ENCODE data around the gene MAP4K5. TPM values are rescaled to one million over a fixed set of nuclear protein-coding genes. Genes with fewer than 3 reads are reported as not detected.
A peak's percentile ranks its signal among the peaks of the same experiment; 100 is the strongest.

MAP4K5 gene
- total RNA-seq, 1 experiment from 2014 or later: 42.8 TPM

DNA sequence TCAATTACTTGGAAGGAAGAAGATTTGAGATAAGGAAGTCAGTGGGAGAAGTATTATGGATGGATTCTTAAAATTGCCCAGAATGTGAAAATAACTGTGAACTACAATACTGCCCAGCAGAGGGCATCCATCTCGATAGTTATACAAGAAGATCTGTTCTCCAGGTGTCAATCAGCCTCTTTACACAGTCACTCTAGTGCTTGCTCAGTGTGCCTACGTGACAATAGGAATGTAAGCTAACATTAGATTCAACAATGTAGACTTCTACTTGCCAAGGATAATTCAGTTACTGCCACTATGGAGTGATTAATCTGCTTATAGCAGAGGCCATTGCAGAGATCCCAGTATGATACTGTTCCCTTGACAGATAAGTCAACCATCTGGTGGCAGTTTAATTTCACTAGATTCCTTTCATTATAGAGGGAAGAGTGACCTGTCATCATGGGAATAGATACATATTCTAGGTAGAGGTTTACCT lies 10.6 kb upstream of the MAP4K5 start:
- DNase-seq (ENCODE audit: low spot score) (no peak), ATAC-seq (peak; percentile 69)
- TF ChIP-seq CTCF (IDR thresholded peaks at IDR 0.05) (peak; percentile 25; the same call in 1 of the 2 replicates), NFYB (CRISPR knock-in tag; conservative IDR thresholded peaks at IDR 0.05; ENCODE audit: low read depth) (no peak)
- H3K27me3 Mint-ChIP-seq (ENCODE audit: low read depth): no peaks in the 10 kb centered on the region
- ChIA-PET CTCF (interaction anchor here (0.9 kb wide), 1 partner anchor 231 kb away, joined by 6 read pairs; no protein-coding TSS in a partner anchor), POLR2A (no interaction called here)
- H3K4me3 Mint-ChIP-seq: no peak overlapping the region
- H3K36me3 Mint-ChIP-seq: peaks cover 5% of the 10 kb centered on the region
- H3K4me1 Mint-ChIP-seq: peaks cover 4% of the 10 kb centered on the region; the same call in 1 of the 2 replicates
- H3K27ac Mint-ChIP-seq: no peak overlapping the region
- peaks cover 5% of the 10 kb centered on the region for H3K9me3 Mint-ChIP-seq

DNA sequence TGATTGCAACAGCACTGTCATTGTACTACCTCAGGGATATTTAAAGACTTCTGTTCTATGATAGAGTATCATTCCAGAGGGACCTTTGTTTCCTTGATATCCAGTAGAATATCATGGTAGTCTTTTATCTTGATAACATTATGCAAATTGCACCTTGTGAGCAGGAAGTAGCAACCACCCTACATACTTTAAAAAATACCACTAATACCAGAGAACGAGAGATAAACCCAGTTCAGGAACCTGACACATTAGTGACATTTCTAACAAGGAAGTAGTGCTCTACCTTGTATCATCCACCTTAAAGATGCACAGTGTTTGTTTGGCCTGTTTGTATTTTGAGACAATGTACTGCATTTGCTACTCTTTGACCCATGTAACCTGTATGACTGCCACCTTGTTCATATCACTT lies 8.8 kb upstream of the MAP4K5 start:
- peaks cover 23% of the 10 kb centered on the region for H3K9me3 Mint-ChIP-seq
- H3K4me1 Mint-ChIP-seq: peaks cover 4% of the 10 kb centered on the region; the same call in 1 of the 2 replicates
- peaks cover 21% of the 10 kb centered on the region for H3K36me3 Mint-ChIP-seq
- no peaks in the 10 kb centered on the region; the same call in 1 of the 2 replicates for H3K27me3 Mint-ChIP-seq (ENCODE audit: low read depth)
- no peak overlapping the region for H3K4me3 Mint-ChIP-seq
- DNase-seq (ENCODE audit: low spot score): no peak
- ChIA-PET CTCF (interaction anchor here (0.7 to 1.5 kb wide), 5 partner anchors 173 to 318 kb away, joined by 3 to 7 read pairs (median 4); no protein-coding TSS in a partner anchor), POLR2A (interaction anchor here (1.4 kb wide), 1 partner anchor 19 kb away, joined by 4 read pairs; the partner anchor contains the start of gene ATL1)
- H3K27ac Mint-ChIP-seq: no peak overlapping the region
- ATAC-seq: no peak
- TF ChIP-seq SMAD4 (CRISPR knock-in tag; IDR thresholded peaks at IDR 0.05) (no peak), SMAD3 (CRISPR knock-in tag; IDR thresholded peaks at IDR 0.05; ENCODE audit: borderline replicate concordance) (no peak), ERG (CRISPR knock-in tag; IDR thresholded peaks at IDR 0.05) (no peak), MXD4 (CRISPR knock-in tag; IDR thresholded peaks at IDR 0.05; ENCODE audit: borderline replicate concordance) (no peak), FOXJ3 (CRISPR knock-in tag; IDR thresholded peaks at IDR 0.05; ENCODE audit: borderline replicate concordance) (no peak), PRDM15 (CRISPR knock-in tag; IDR thresholded peaks at IDR 0.05) (no peak), KAT7 (CRISPR knock-in tag; IDR thresholded peaks at IDR 0.05; ENCODE audit: borderline replicate concordance) (no peak), SP1 (CRISPR knock-in tag; conservative IDR thresholded peaks at IDR 0.05) (no peak)
- TF ChIP-seq, protein P1, sequence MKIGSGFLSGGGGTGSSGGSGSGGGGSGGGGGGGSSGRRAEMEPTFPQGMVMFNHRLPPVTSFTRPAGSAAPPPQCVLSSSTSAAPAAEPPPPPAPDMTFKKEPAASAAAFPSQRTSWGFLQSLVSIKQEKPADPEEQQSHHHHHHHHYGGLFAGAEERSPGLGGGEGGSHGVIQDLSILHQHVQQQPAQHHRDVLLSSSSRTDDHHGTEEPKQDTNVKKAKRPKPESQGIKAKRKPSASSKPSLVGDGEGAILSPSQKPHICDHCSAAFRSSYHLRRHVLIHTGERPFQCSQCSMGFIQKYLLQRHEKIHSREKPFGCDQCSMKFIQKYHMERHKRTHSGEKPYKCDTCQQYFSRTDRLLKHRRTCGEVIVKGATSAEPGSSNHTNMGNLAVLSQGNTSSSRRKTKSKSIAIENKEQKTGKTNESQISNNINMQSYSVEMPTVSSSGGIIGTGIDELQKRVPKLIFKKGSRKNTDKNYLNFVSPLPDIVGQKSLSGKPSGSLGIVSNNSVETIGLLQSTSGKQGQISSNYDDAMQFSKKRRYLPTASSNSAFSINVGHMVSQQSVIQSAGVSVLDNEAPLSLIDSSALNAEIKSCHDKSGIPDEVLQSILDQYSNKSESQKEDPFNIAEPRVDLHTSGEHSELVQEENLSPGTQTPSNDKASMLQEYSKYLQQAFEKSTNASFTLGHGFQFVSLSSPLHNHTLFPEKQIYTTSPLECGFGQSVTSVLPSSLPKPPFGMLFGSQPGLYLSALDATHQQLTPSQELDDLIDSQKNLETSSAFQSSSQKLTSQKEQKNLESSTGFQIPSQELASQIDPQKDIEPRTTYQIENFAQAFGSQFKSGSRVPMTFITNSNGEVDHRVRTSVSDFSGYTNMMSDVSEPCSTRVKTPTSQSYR (CRISPR knock-in tag; IDR thresholded peaks at IDR 0.05): no peak
- TF ChIP-seq, protein P2, sequence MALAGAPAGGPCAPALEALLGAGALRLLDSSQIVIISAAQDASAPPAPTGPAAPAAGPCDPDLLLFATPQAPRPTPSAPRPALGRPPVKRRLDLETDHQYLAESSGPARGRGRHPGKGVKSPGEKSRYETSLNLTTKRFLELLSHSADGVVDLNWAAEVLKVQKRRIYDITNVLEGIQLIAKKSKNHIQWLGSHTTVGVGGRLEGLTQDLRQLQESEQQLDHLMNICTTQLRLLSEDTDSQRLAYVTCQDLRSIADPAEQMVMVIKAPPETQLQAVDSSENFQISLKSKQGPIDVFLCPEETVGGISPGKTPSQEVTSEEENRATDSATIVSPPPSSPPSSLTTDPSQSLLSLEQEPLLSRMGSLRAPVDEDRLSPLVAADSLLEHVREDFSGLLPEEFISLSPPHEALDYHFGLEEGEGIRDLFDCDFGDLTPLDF (CRISPR knock-in tag; IDR thresholded peaks at IDR 0.05): no peak
